Heart right ventricle (tissue), 16 donors: ENCODE results near the gene ITIH4. TPM values are rescaled to one million over a fixed set of nuclear protein-coding genes. Genes with fewer than 3 reads are reported as not detected.

Experiments
- ATAC-seq, 8 donors: fragments of 200-7000 bp; cut with Tn5 transposase; one replicate each; pipeline ENCODE4 v1.9.1; 2020; ENCODE audit warnings: mild to moderate bottlenecking in 8 of 8, moderate library complexity in 8 of 8, moderate number of reproducible peaks in 1 of 8
- DNase-seq, 2 donors: peaks; one replicate each; pipeline ENCODE4 v3.0.0-alpha.2; 2020
- H3K27ac ChIP-seq, 10 donors: fragments of 200-600 bp; sonication (generic) in 2 of 10; one replicate each; pipeline versions ENCODE4 v1.5.0 to v1.8.0; 2020 to 2022; ENCODE audit warnings: mild to moderate bottlenecking in 3 of 10
- H3K27me3 ChIP-seq, 7 donors: fragments of 200-600 bp; one replicate each; pipeline ENCODE4 v1.8.0; 2021 to 2022; ENCODE audit warnings: mild to moderate bottlenecking in 2 of 7
- H3K36me3 ChIP-seq, 9 donors: fragments of 200-600 bp; sonication (generic) in 1 of 9; one replicate each; pipeline versions ENCODE4 v1.5.0 to v1.8.0; 2020 to 2022; ENCODE audit warnings: mild to moderate bottlenecking in 2 of 9
- H3K4me1 ChIP-seq, 9 donors: fragments of 200-600 bp; sonication (generic) in 1 of 9; one replicate each; pipeline versions ENCODE4 v1.5.0 to v1.8.0; 2020 to 2022; ENCODE audit warnings: mild to moderate bottlenecking in 4 of 9
- H3K4me3 ChIP-seq, 10 donors: fragments of 200-600 bp; sonication (generic) in 2 of 10; one replicate each; pipeline versions ENCODE4 v1.5.0 to v1.8.0; 2020 to 2022; ENCODE audit warnings: mild to moderate bottlenecking in 7 of 10, moderate library complexity in 2 of 10
- H3K9me3 ChIP-seq, 11 donors: fragments of 200-600 bp in 10 of 11; sonication (generic) in 2 of 11; one replicate each; pipeline versions ENCODE4 v1.5.0 to v1.8.0; 2013 to 2022; ENCODE audit warnings: mild to moderate bottlenecking in 2 of 11, control low read depth in 1 of 11, moderate library complexity in 1 of 11
- WGBS, 2 donors: extraction: QIAGEN DNeasy Blood & Tissue Kit; methylation state at CpG; one replicate each; pipeline ENCODE4 v1.1.7; 2013; ENCODE audit warnings: inconsistent platforms in 1 of 2; 5-methylcytosine and 5-hydroxymethylcytosine counted together
- intact Hi-C, 10 donors: fragments of 100-400 bp; cut with DNase I; formaldehyde crosslinking; loops; one replicate each; pipeline versions ENCODE4 v1.11.1 to v1.14.2; 2022
- polyA plus RNA-seq, 2 donors: library from polyadenylated mRNA; stranded (reverse); fragments of 200-250 nt; gene quantifications; one replicate each; pipeline ENCODE4 v1.2.3, GENCODE V29; 2013
- total RNA-seq, 10 donors: library from RNA; stranded (reverse); fragmentation: NEBNext Ultra II Directional in 3 of 10; extraction: Animal tissue kit (Norgen Biotek cat#: 25700) in 3 of 10; gene quantifications; one replicate each; pipeline versions ENCODE4 v1.2.1 to v1.2.4, GENCODE V29; 2021 to 2023
- TF ChIP-seq, protein P1 (sequence below), 9 donors: fragments of 200-600 bp; sonication (generic) in 2 of 9; IDR thresholded peaks; one replicate each; pipeline versions ENCODE4 v1.5.0 to v1.8.0; 2021 to 2022; ENCODE audit warnings: antibody characterized with exemption in 9 of 9, mild to moderate bottlenecking in 5 of 9, moderate library complexity in 1 of 9
- donor health status: Arrhythmogenic right ventricular cardiomyopathy.
- donor health status: ischemic (EF 13 %, LVEDD 7.1; RV severe dilation, severe dysfunction).
- donor health status: healthy with polysubstance abuse.
- donor health status: DM: no; HTN: yes; CAD: no.
- donor health status: DM: no; HTN: no; CAD: no.
- donor health status: ischemic (EF 25% LVEDD 6.9; RV normal size, moderate dysfunction).
- donor health status: ischemic (EF 25% LVEDD 5.7; RV mildly dilated, moderate dysfunction).
- donor health status: healthy.
- donor health status: DM: yes; HTN: yes; CAD: no.
- donor health status: Ischemic cardiomyopathy.
- donor health status: ischemic (EF 35%, LVEDD 5.7; RV mildly dilated, moderate dysfunction).
- donor health status: nonischemic (EF 11% LVEDD 7.7; RV severe dilation, severe dysfunction).
- donor health status: DM: yes; HTN: yes; CAD: no.
- donor health status: PGD.
- donor health status: ischemic (EF 29% LVEDD 5.4; RV normal size, mild dysfunction).
- donor health status: nonischemic (EF 23%, LVEDD 6.1; RV moderate dilation, normal function).

The ITIH4 gene
- total and polyA plus RNA-seq, 12 donors: 1.5 to 17.9 (median 4.3) TPM

DNA sequence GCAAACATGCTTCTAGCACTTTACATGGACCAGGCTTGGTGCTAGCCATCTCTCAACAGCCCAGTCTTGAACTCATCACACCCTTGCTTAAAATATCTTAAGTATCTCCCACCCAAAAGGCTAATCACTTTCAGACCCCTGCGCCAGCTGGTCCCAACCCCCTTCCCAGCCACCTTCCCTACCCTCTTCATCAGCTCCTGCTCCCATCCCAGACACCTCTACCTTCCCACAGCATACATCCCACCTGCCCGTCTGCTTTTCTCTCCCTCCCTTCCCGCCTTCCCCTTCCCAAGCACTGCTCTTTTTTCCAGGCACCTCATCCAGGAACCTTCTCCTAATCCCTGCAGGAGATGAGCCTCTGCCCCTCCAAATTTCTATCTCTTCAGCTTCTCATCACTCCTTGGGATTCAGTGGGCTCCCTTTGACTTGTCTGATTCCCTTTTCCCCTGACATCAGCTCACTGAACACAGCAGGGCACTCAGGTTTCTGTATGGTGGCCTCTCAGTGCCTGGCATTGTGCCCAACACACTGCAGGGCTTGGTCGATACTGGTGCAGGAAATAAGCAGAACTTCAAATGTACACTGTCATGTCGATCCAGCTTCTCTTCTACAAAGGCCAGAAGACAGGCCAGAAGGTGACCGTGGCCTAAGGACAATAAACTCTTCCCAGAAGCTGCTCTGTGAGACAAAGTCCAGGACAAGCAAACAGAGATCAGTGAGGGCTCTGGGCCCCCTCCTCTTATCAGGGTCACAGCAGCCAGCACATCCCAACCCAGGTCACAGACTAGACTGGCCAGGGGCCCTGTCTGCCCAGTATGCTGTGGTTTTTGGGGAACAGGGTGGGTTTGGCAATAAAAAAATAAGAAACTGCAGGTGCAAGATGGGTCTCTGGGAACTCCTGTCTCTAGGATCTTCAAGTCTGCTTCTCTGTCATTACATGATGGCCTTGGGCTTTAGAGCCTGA, 55.3 kb downstream of the ITIH4 start:
- no peaks in the 10 kb centered on the region for H3K27me3 ChIP-seq
- intact Hi-C loops: loop anchor here in 3 of 10 donors (5.0 to 10.0 kb wide), 4 partner anchors 57 to 300 kb away; partner anchors contain the start of genes ITIH4 (in 1 of the 3) and STIMATE (in 1 of the 3)
- H3K27ac ChIP-seq: no peak overlapping the region
- 37 to 49% methylated on average over 6 of the region's 6 CpGs for WGBS, 2 donors
- H3K36me3 ChIP-seq: no peaks in the 10 kb centered on the region
- H3K4me3 ChIP-seq: no peak overlapping the region
- H3K9me3 ChIP-seq: no peaks in the 10 kb centered on the region
- peaks cover 0 to 30% (median 5%) of the 10 kb centered on the region in 9 donors for H3K4me1 ChIP-seq
- TF ChIP-seq, protein P1, sequence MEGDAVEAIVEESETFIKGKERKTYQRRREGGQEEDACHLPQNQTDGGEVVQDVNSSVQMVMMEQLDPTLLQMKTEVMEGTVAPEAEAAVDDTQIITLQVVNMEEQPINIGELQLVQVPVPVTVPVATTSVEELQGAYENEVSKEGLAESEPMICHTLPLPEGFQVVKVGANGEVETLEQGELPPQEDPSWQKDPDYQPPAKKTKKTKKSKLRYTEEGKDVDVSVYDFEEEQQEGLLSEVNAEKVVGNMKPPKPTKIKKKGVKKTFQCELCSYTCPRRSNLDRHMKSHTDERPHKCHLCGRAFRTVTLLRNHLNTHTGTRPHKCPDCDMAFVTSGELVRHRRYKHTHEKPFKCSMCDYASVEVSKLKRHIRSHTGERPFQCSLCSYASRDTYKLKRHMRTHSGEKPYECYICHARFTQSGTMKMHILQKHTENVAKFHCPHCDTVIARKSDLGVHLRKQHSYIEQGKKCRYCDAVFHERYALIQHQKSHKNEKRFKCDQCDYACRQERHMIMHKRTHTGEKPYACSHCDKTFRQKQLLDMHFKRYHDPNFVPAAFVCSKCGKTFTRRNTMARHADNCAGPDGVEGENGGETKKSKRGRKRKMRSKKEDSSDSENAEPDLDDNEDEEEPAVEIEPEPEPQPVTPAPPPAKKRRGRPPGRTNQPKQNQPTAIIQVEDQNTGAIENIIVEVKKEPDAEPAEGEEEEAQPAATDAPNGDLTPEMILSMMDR (IDR thresholded peaks at IDR 0.05): no peak
- no peak for DNase-seq
- ATAC-seq: no peak

DNA sequence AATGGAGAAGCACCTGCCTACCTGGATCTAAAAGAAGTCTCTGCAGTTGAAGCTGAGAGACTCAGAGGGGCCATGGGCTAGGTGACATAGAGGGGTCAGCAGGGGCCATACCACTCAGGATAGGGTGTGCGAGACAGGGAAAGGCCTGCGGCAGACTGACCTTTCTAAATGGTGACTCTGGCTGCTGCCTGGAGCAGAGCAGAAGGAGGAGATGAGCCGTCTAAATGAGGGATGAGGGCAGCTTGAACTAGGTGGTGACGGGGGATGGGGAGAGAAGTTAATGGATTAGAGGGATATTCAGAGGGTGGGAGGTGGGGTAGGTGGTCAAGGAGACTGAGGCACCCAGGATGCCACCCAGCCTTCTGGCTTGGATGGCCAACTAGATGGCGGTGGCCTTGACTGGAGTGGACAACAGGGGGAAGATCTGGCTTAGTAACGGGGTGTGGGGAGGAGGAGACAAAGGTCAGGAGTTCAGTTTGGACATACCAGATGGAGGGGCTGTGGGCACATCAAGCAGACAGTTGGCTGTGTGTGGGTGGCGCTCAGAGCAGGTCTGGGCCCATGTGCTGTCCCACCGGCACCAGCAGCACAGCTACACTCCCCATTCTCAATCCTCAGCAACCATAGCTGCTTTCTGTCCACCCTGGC, 56.3 kb downstream of the ITIH4 start:
- no peak for DNase-seq
- Histone ChIP-seq H3K4me3 (no peak overlapping the region), H3K4me1 (peaks cover 0 to 33% (median 14%) of the 10 kb centered on the region in 9 donors), H3K36me3 (no peaks in the 10 kb centered on the region), H3K9me3 (no peaks in the 10 kb centered on the region), H3K27ac (no peak overlapping the region), H3K27me3 (no peaks in the 10 kb centered on the region)
- intact Hi-C loops: loop anchor here in 3 of 10 donors (5.0 to 10.0 kb wide), 4 partner anchors 58 to 301 kb away; partner anchors contain the start of genes ITIH4 (in 1 of the 3) and STIMATE (in 1 of the 3)
- ATAC-seq: no peak
- TF ChIP-seq, protein P1 (IDR thresholded peaks at IDR 0.05): no peak
- WGBS, 2 donors: 73 to 78% methylated on average over 8 of the region's 8 CpGs

DNA sequence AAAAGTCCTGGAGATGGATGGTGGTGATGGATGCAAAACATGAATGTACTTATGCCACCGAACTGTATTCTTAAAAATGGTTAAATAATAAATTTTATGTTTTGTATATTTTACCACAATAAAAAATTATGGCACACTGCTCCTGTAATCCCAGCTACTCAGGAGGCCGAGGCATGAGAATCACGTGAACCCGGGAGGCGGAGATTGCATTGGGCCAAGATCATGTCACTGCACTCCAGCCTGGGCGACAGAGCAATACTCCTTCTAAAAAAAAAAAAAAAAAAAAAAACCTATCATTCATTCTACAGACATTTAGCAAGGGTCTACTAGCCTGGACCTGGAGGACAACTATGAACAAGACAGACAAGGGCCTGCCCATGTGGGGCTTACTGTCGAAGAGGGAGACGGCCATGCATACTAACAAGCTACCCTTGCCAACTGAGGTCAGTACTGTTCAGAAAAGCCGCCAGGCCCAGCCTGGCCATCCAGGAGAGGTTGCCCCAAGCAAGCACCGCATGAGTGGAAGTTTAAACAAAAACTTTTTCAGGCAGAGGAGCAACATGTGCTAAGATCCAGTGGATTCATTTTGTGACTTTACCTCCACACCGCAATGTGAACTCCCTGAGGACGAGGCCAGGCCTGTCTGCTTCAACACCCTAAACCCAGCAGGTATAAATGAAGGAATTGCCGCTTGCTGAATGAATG, 57.0 kb downstream of the ITIH4 start:
- peaks cover 0 to 34% (median 14%) of the 10 kb centered on the region in 9 donors for H3K4me1 ChIP-seq
- no peaks in the 10 kb centered on the region for H3K27me3 ChIP-seq
- ATAC-seq: no peak
- DNase-seq: no peak
- H3K9me3 ChIP-seq: no peaks in the 10 kb centered on the region
- intact Hi-C loops: loop anchor here in 3 of 10 donors (5.0 to 10.0 kb wide), 4 partner anchors 59 to 301 kb away; partner anchors contain the start of genes ITIH4 (in 1 of the 3) and STIMATE (in 1 of the 3)
- 93 to 96% methylated on average over 13 of the region's 13 CpGs for WGBS, 2 donors
- H3K27ac ChIP-seq: no peak overlapping the region
- H3K36me3 ChIP-seq: peaks cover 0 to 1% (median 0%) of the 10 kb centered on the region in 9 donors
- H3K4me3 ChIP-seq: no peak overlapping the region
- TF ChIP-seq, protein P1 (IDR thresholded peaks at IDR 0.05): no peak
